Measurements from ENCODE around the gene TFPI.
"Not testable (repeated sequence)": the region's sequence is repeated elsewhere in the genome, so short reads cannot be mapped to it uniquely, and the experiment has no call there.

The TFPI gene

GRCh38 chr2:187552828-187553681 lies 1.2 kb downstream of the TFPI start:
- no peak for DNase-seq

- no peak for DNase-seq
These were observed 1.9 kb downstream of the TFPI start for GRCh38 chr2:187552381-187552780.

GRCh38 chr2:187550857-187551256 lies 3.4 kb downstream of the TFPI start:
- no peak for DNase-seq

GRCh38 chr2:187549951-187550555 lies 4.2 kb downstream of the TFPI start:
- no peak for DNase-seq

GRCh38 chr2:187549193-187549592 lies 5.0 kb downstream of the TFPI start:
- DNase-seq: no peak

GRCh38 chr2:187548656-187549055 lies 5.6 kb downstream of the TFPI start:
- no peak for DNase-seq

GRCh38 chr2:187547353-187547979 lies 6.8 kb downstream of the TFPI start:
- no peak for DNase-seq

GRCh38 chr2:187546762-187547333 lies 7.4 kb downstream of the TFPI start:
- no peak for DNase-seq

- DNase-seq: no peak
These were observed 8.9 kb downstream of the TFPI start for GRCh38 chr2:187545238-187545751.

- no peak for DNase-seq
These were observed 9.7 kb downstream of the TFPI start for GRCh38 chr2:187544371-187545080.

- DNase-seq: no peak
These were observed 10.7 kb downstream of the TFPI start for GRCh38 chr2:187543488-187543887.

GRCh38 chr2:187542123-187542522 lies 12.1 kb downstream of the TFPI start:
- DNase-seq: no peak

- DNase-seq: no peak
These were observed 12.8 kb downstream of the TFPI start for GRCh38 chr2:187541086-187542085.

GRCh38 chr2:187538222-187538621 lies 16.0 kb downstream of the TFPI start:
- DNase-seq: not testable (repeated sequence)

- not testable (repeated sequence) for DNase-seq
These were observed 18.9 kb downstream of the TFPI start for GRCh38 chr2:187535381-187535780.

- no peak for DNase-seq
These were observed 21.7 kb downstream of the TFPI start for GRCh38 chr2:187532333-187533120.

GRCh38 chr2:187529977-187530721 lies 24.1 kb downstream of the TFPI start:
- no peak for DNase-seq

GRCh38 chr2:187529248-187529976 lies 24.8 kb downstream of the TFPI start:
- no peak for DNase-seq

- DNase-seq: no peak
These were observed 26.2 kb downstream of the TFPI start for GRCh38 chr2:187528042-187528441.

Measured in KG1 (cell line).